Stomach smooth muscle (tissue), 2 donors: Measurements from ENCODE around the gene ST3GAL3.

Experiments used
- H3K27ac ChIP-seq: one replicate; pipeline ENCODE4 v1.7.0; 2013; ENCODE audit warnings: mild to moderate bottlenecking, low read length, inconsistent platforms
- H3K27me3 ChIP-seq, 2 donors: one replicate each; pipeline ENCODE4 v1.7.0; 2013; ENCODE audit warnings: low read length in 2 of 2; ENCODE audit not compliant: insufficient read depth in 2 of 2, control insufficient read depth in 1 of 2
- H3K36me3 ChIP-seq, 2 donors: one replicate each; pipeline ENCODE4 v1.7.0; 2013; ENCODE audit warnings: low read length in 2 of 2; ENCODE audit not compliant: control insufficient read depth in 2 of 2, insufficient read depth in 2 of 2
- H3K4me1 ChIP-seq: one replicate; pipeline ENCODE4 v1.7.0; 2013; ENCODE audit warnings: low read length; ENCODE audit not compliant: control insufficient read depth, insufficient read depth
- H3K4me3 ChIP-seq, 2 donors: one replicate each; pipeline ENCODE4 v1.7.0; 2013; ENCODE audit warnings: low read length in 2 of 2
- H3K9ac ChIP-seq, 2 donors: one replicate each; pipeline ENCODE4 v1.7.0; 2013; ENCODE audit warnings: low read length in 2 of 2, mild to moderate bottlenecking in 1 of 2
- H3K9me3 ChIP-seq, 2 donors: one replicate each; pipeline ENCODE4 v1.7.0; 2013; ENCODE audit warnings: low read length in 2 of 2; ENCODE audit not compliant: control insufficient read depth in 2 of 2
- donor health status: healthy.
- donor health status: Pancreatic carcinoma.

Gene ST3GAL3

GRCh38 chr1:43760745-43761317 lies 53.5 kb downstream of the ST3GAL3 start:
- H3K36me3 ChIP-seq = no peaks in the 10 kb centered on the region
- H3K4me1 ChIP-seq = peaks cover 9% of the 10 kb centered on the region
- H3K27ac ChIP-seq = no peak overlapping the region
- H3K9ac ChIP-seq = no peak overlapping the region
- H3K4me3 ChIP-seq = no peak overlapping the region
- no peaks in the 10 kb centered on the region for H3K9me3 ChIP-seq
- no peaks in the 10 kb centered on the region for H3K27me3 ChIP-seq

GRCh38 chr1:43763497-43763973 lies 56.2 kb downstream of the ST3GAL3 start:
- no peaks in the 10 kb centered on the region for H3K27me3 ChIP-seq
- no peaks in the 10 kb centered on the region for H3K36me3 ChIP-seq
- H3K9ac ChIP-seq = peak overlapping the region in 1 of 2 donors; percentile 42
- H3K9me3 ChIP-seq = no peaks in the 10 kb centered on the region
- peaks cover 9% of the 10 kb centered on the region for H3K4me1 ChIP-seq
- peak overlapping the region in 1 of 2 donors; percentile 54 for H3K4me3 ChIP-seq
- no peak overlapping the region for H3K27ac ChIP-seq

GRCh38 chr1:43764581-43764980 lies 57.2 kb downstream of the ST3GAL3 start:
- no peaks in the 10 kb centered on the region for H3K36me3 ChIP-seq
- H3K9me3 ChIP-seq = no peaks in the 10 kb centered on the region
- no peaks in the 10 kb centered on the region for H3K27me3 ChIP-seq
- peak overlapping the region in 1 of 2 donors; percentile 29 for H3K9ac ChIP-seq
- H3K27ac ChIP-seq = no peak overlapping the region
- H3K4me3 ChIP-seq = no peak overlapping the region
- peaks cover 9% of the 10 kb centered on the region for H3K4me1 ChIP-seq

- H3K27ac ChIP-seq = no peak overlapping the region
- H3K4me1 ChIP-seq = peaks cover 9% of the 10 kb centered on the region
- H3K9me3 ChIP-seq = no peaks in the 10 kb centered on the region
- no peak overlapping the region for H3K4me3 ChIP-seq
- H3K36me3 ChIP-seq = no peaks in the 10 kb centered on the region
- no peak overlapping the region for H3K9ac ChIP-seq
- H3K27me3 ChIP-seq = no peaks in the 10 kb centered on the region
These were observed 58.9 kb downstream of the ST3GAL3 start for GRCh38 chr1:43766086-43766784.

- Histone ChIP-seq H3K36me3 (no peaks in the 10 kb centered on the region), H3K27me3 (no peaks in the 10 kb centered on the region), H3K27ac (no peak overlapping the region), H3K4me1 (peaks cover 9% of the 10 kb centered on the region), H3K4me3 (no peak overlapping the region), H3K9ac (peak overlapping the region in 1 of 2 donors; percentile 9), H3K9me3 (no peaks in the 10 kb centered on the region)
These were observed 59.6 kb downstream of the ST3GAL3 start for GRCh38 chr1:43766818-43767525.

GRCh38 chr1:43768168-43768567 lies 60.8 kb downstream of the ST3GAL3 start:
- Histone ChIP-seq H3K27ac (no peak overlapping the region), H3K27me3 (no peaks in the 10 kb centered on the region), H3K36me3 (no peaks in the 10 kb centered on the region), H3K4me1 (peaks cover 5% of the 10 kb centered on the region), H3K9ac (no peak overlapping the region), H3K9me3 (no peaks in the 10 kb centered on the region), H3K4me3 (no peak overlapping the region)

GRCh38 chr1:43769350-43769908 lies 62.1 kb downstream of the ST3GAL3 start:
- H3K27me3 ChIP-seq = no peaks in the 10 kb centered on the region
- H3K4me3 ChIP-seq = no peak overlapping the region
- H3K4me1 ChIP-seq = peaks cover 3% of the 10 kb centered on the region
- no peak overlapping the region for H3K27ac ChIP-seq
- H3K9me3 ChIP-seq = no peaks in the 10 kb centered on the region
- H3K9ac ChIP-seq = no peak overlapping the region
- H3K36me3 ChIP-seq = no peaks in the 10 kb centered on the region

- H3K4me3 ChIP-seq = no peak overlapping the region
- H3K9ac ChIP-seq = no peak overlapping the region
- peaks cover 0 to 4% of the 10 kb centered on the region in 2 donors for H3K36me3 ChIP-seq
- no peaks in the 10 kb centered on the region for H3K9me3 ChIP-seq
- H3K4me1 ChIP-seq = no peaks in the 10 kb centered on the region
- no peaks in the 10 kb centered on the region for H3K27me3 ChIP-seq
- H3K27ac ChIP-seq = no peak overlapping the region
These were observed 62.8 kb downstream of the ST3GAL3 start for GRCh38 chr1:43770111-43770510.

GRCh38 chr1:43772978-43773377 lies 65.6 kb downstream of the ST3GAL3 start:
- H3K36me3 ChIP-seq = peaks cover 0 to 4% of the 10 kb centered on the region in 2 donors
- no peaks in the 10 kb centered on the region for H3K27me3 ChIP-seq
- no peak overlapping the region for H3K27ac ChIP-seq
- H3K4me3 ChIP-seq = no peak overlapping the region
- H3K9me3 ChIP-seq = no peaks in the 10 kb centered on the region
- H3K4me1 ChIP-seq = no peaks in the 10 kb centered on the region
- H3K9ac ChIP-seq = no peak overlapping the region

GRCh38 chr1:43773821-43774220 lies 66.5 kb downstream of the ST3GAL3 start:
- no peaks in the 10 kb centered on the region for H3K9me3 ChIP-seq
- no peaks in the 10 kb centered on the region for H3K4me1 ChIP-seq
- no peak overlapping the region for H3K9ac ChIP-seq
- peaks cover 0 to 4% of the 10 kb centered on the region in 2 donors for H3K36me3 ChIP-seq
- H3K4me3 ChIP-seq = no peak overlapping the region
- no peak overlapping the region for H3K27ac ChIP-seq
- no peaks in the 10 kb centered on the region for H3K27me3 ChIP-seq
